MCF 10A (cell line): ENCODE results near the gene ZNF282. TPM values are rescaled to one million over a fixed set of nuclear protein-coding genes. Genes with fewer than 3 reads are reported as not detected.

Experiments
- BruUV-seq: library from RNA; stranded (reverse); fragments of 400-500 nt; replicated peaks from 2 replicates; lab custom pipeline; 2021; lab: Mats Ljungman, UMichigan
- CTCF ChIA-PET: fragments of 300-600 bp; sonication (Branson Sonifier 250); formaldehyde crosslinking; extraction: SDS; loops from one replicate; lab custom pipeline; 2021; ENCODE audit warnings: antibody characterized with exemption, inconsistent platforms; lab: Yijun Ruan, JAX
- POLR2A ChIA-PET: fragments of 300-600, 350-650 bp; sonication (Branson Sonifier 250); formaldehyde crosslinking; extraction: SDS; loops from one replicate; lab custom pipeline; 2020; ENCODE audit warnings: antibody characterized with exemption, inconsistent platforms; lab: Yijun Ruan, JAX
- DNase-seq: peaks from one replicate; pipeline ENCODE4 v3.0.0-alpha.2; 2018; ENCODE audit not compliant: unreplicated experiment
- H3K27ac Mint-ChIP-seq: one replicate; pipeline ENCODE4 v1.8.0; 2022; ENCODE audit warnings: mild to moderate bottlenecking, low read depth, mixed read lengths; ENCODE audit not compliant: unreplicated experiment
- H3K27me3 Mint-ChIP-seq: one replicate; pipeline ENCODE4 v1.8.0; 2022; ENCODE audit warnings: mixed read lengths; ENCODE audit not compliant: insufficient read depth, unreplicated experiment
- H3K36me3 Mint-ChIP-seq: one replicate; pipeline ENCODE4 v1.8.0; 2022; ENCODE audit warnings: mild to moderate bottlenecking, moderate library complexity, mixed read lengths; ENCODE audit not compliant: insufficient read depth, unreplicated experiment
- H3K4me1 Mint-ChIP-seq: one replicate; pipeline ENCODE4 v1.8.0; 2022; ENCODE audit warnings: mixed read lengths; ENCODE audit not compliant: insufficient read depth, unreplicated experiment
- H3K4me3 Mint-ChIP-seq: one replicate; pipeline ENCODE4 v1.8.0; 2022; ENCODE audit warnings: mild to moderate bottlenecking, moderate library complexity, mixed read lengths; ENCODE audit not compliant: unreplicated experiment
- H3K9me3 Mint-ChIP-seq: one replicate; pipeline ENCODE4 v1.8.0; 2022; ENCODE audit warnings: mixed read lengths; ENCODE audit not compliant: unreplicated experiment
- CTCF ChIP-seq: fragments of 200-600 bp; IDR thresholded peaks from one replicate; pipeline ENCODE4 v1.8.0; 2022; ENCODE audit warnings: antibody characterized with exemption, mild to moderate bottlenecking; ENCODE audit not compliant: unreplicated experiment
- intact Hi-C: fragments of 100-400 bp; cut with micrococcal nuclease; formaldehyde crosslinking; loops from 2 replicates; pipeline ENCODE4 v1.14.1; 2022
- total RNA-seq: library from RNA; stranded (reverse); gene quantifications from 2 replicates; pipeline ENCODE4 v1.2.3, GENCODE V29; 2022

The ZNF282 gene
- total RNA-seq, 1 experiment from 2014 or later, result 43.9 TPM

GRCh38 chr7:149161241-149161848, 34.0 kb upstream of the ZNF282 start:
- Mint-ChIP-seq H3K4me3 (no peak overlapping the region), H3K27me3 (no peaks in the 10 kb centered on the region), H3K27ac (no peak overlapping the region), H3K4me1 (peaks cover 6% of the 10 kb centered on the region), H3K9me3 (no peaks in the 10 kb centered on the region), H3K36me3 (peaks cover 75% of the 10 kb centered on the region)
- no TSS peak for BruUV-seq
- ChIA-PET POLR2A (interaction anchor here (1.4 kb wide), 1 partner anchor 13 kb away, joined by 3 read pairs; the partner anchor contains the start of gene ZNF398), CTCF (interaction anchor here (0.5 to 6.0 kb wide), 6 partner anchors 13 to 1178 kb away, joined by 3 to 24 read pairs (median 3); partner anchors contain the start of gene ZNF398)
- intact Hi-C loops, result no loop called here
- TF ChIP-seq CTCF, result no peak
- no peak for DNase-seq

- BruUV-seq, result no TSS peak
- Mint-ChIP-seq H3K4me1 (peaks cover 1% of the 10 kb centered on the region), H3K27ac (no peak overlapping the region), H3K36me3 (peaks cover 86% of the 10 kb centered on the region), H3K4me3 (no peak overlapping the region), H3K27me3 (no peaks in the 10 kb centered on the region), H3K9me3 (no peaks in the 10 kb centered on the region)
- ChIA-PET POLR2A (interaction anchor here (1.4 to 1.5 kb wide), 2 partner anchors 17 to 30 kb away, joined by 4 to 9 read pairs; partner anchors contain the start of gene ZNF282), CTCF (interaction anchor here (0.6 to 1.4 kb wide), 4 partner anchors 14 to 74 kb away, joined by 3 to 4 read pairs (median 3); no protein-coding TSS in a partner anchor)
- no peak for DNase-seq
- intact Hi-C loops, result no loop called here
- TF ChIP-seq CTCF, result no peak
Measured at GRCh38 chr7:149166142-149166541, 29.2 kb upstream of the ZNF282 start.

GRCh38 chr7:149166630-149167352, 28.6 kb upstream of the ZNF282 start:
- no peak overlapping the region for H3K4me3 Mint-ChIP-seq
- DNase-seq, result no peak

More at GRCh38 chr7:149166630-149167352, 28.6 kb upstream of the ZNF282 start:
- H3K4me1 Mint-ChIP-seq, result no peaks in the 10 kb centered on the region
- no TSS peak for BruUV-seq
- H3K27me3 Mint-ChIP-seq, result no peaks in the 10 kb centered on the region
- no peaks in the 10 kb centered on the region for H3K9me3 Mint-ChIP-seq
- ChIA-PET CTCF (interaction anchor here (0.6 to 1.4 kb wide), 6 partner anchors 14 to 73 kb away, joined by 3 to 4 read pairs (median 3); partner anchors contain the start of gene ZNF398), POLR2A (interaction anchor here (1.5 kb wide), 1 partner anchor 29 kb away, joined by 9 read pairs; the partner anchor contains the start of gene ZNF282)
- intact Hi-C loops, result no loop called here
- no peak for TF ChIP-seq CTCF
- H3K36me3 Mint-ChIP-seq, result peaks cover 79% of the 10 kb centered on the region
- no peak overlapping the region for H3K27ac Mint-ChIP-seq
